Cortex of kidney (tissue), 1 donor: ENCODE results near the gene PDXDC1.
"Not testable (repeated sequence)": the region's sequence is repeated elsewhere in the genome, so short reads cannot be mapped to it uniquely, and the experiment has no call there.

Experiments used
- DNase-seq: peaks from one replicate; lab custom pipeline; 2025; lab: John Stamatoyannopoulos, UW

PDXDC1 gene

GRCh38 chr16:15012941-15013340 lies 38.1 kb downstream of the PDXDC1 start:
- not testable (repeated sequence) for DNase-seq

- not testable (repeated sequence) for DNase-seq
Observed at GRCh38 chr16:15015671-15016070, 40.8 kb downstream of the PDXDC1 start.

GRCh38 chr16:15016354-15016753 lies 41.5 kb downstream of the PDXDC1 start:
- DNase-seq, result not testable (repeated sequence)

GRCh38 chr16:15016951-15017580 lies 42.2 kb downstream of the PDXDC1 start:
- not testable (repeated sequence) for DNase-seq

GRCh38 chr16:15021429-15021828 lies 46.6 kb downstream of the PDXDC1 start:
- DNase-seq, result not testable (repeated sequence)

- DNase-seq, result not testable (repeated sequence)
Observed at GRCh38 chr16:15022194-15022593, 47.4 kb downstream of the PDXDC1 start.

- DNase-seq, result not testable (repeated sequence)
Observed at GRCh38 chr16:15023381-15024077, 48.7 kb downstream of the PDXDC1 start.

GRCh38 chr16:15024858-15025199 lies 50.0 kb downstream of the PDXDC1 start:
- not testable (repeated sequence) for DNase-seq

GRCh38 chr16:15025234-15025951 lies 50.6 kb downstream of the PDXDC1 start:
- DNase-seq, result not testable (repeated sequence)

- DNase-seq, result not testable (repeated sequence)
Observed at GRCh38 chr16:15027051-15027450, 52.2 kb downstream of the PDXDC1 start.

- DNase-seq, result not testable (repeated sequence)
Observed at GRCh38 chr16:15027503-15028344, 52.9 kb downstream of the PDXDC1 start.

GRCh38 chr16:15028345-15028715 lies 53.5 kb downstream of the PDXDC1 start:
- DNase-seq, result not testable (repeated sequence)

- not testable (repeated sequence) for DNase-seq
Observed at GRCh38 chr16:15028801-15029698, 54.2 kb downstream of the PDXDC1 start.

- not testable (repeated sequence) for DNase-seq
Observed at GRCh38 chr16:15029749-15030148, 54.9 kb downstream of the PDXDC1 start.

GRCh38 chr16:15031179-15031578 lies 56.4 kb downstream of the PDXDC1 start:
- DNase-seq, result no peak

- no peak for DNase-seq
Observed at GRCh38 chr16:15031586-15031985, 56.8 kb downstream of the PDXDC1 start.

- no peak for DNase-seq
Observed at GRCh38 chr16:15032547-15033308, 57.9 kb downstream of the PDXDC1 start.

GRCh38 chr16:15033309-15033707 lies 58.5 kb downstream of the PDXDC1 start:
- DNase-seq, result no peak

- DNase-seq, result no peak
Observed at GRCh38 chr16:15034266-15035162, 59.7 kb downstream of the PDXDC1 start.
